OCI-LY7 (cell line): ENCODE measurements around the gene CHPF2. TPM values are rescaled to one million over a fixed set of nuclear protein-coding genes. Genes with fewer than 3 reads are reported as not detected.

ENCODE experiments used
- BruUV-seq: library from RNA; stranded (reverse); fragments of 400-500 nt; replicated peaks from 2 replicates; lab custom pipeline; 2021; lab: Mats Ljungman, UMichigan
- CTCF ChIA-PET: fragments of 300-600 bp; sonication (Branson Sonifier 250); formaldehyde crosslinking; loops from one replicate; lab custom pipeline; 2022; ENCODE audit warnings: antibody characterized with exemption; ENCODE audit not compliant: unreplicated experiment; lab: Charles Lee
- POLR2A ChIA-PET: fragments of 300-600 bp; sonication (Branson Sonifier 250); formaldehyde crosslinking; loops from one replicate; lab custom pipeline; 2022; ENCODE audit warnings: antibody characterized with exemption; lab: Charles Lee
- DNase-seq: peaks from one replicate; pipeline ENCODE4 v3.0.0-alpha.2; 2015; ENCODE audit warnings: low spot score
- H2AFZ ChIP-seq: fragments of 200-600 bp; sonication (generic), shearing (Covaris generic); 2 replicates; pipeline ENCODE4 v1.6.1; 2014; ENCODE audit warnings: mild to moderate bottlenecking, antibody characterized with exemption, low read length, moderate library complexity
- H3K27ac ChIP-seq: fragments of 200-600 bp; sonication (generic); 2 replicates; pipeline ENCODE4 v1.5.1; 2014; ENCODE audit warnings: mixed run types, low read depth, mild to moderate bottlenecking, moderate library complexity, low read length, inconsistent platforms; ENCODE audit not compliant: poor library complexity, severe bottlenecking
- H3K36me3 ChIP-seq: fragments of 200-600 bp; sonication (generic); 2 replicates; pipeline ENCODE4 v1.6.1; 2014; ENCODE audit warnings: mild to moderate bottlenecking, antibody characterized with exemption, low read length, moderate library complexity, mixed read lengths; ENCODE audit not compliant: insufficient read depth
- H3K4me1 ChIP-seq: fragments of 200-600 bp; sonication (generic); 2 replicates; pipeline ENCODE4 v1.5.1; 2014; ENCODE audit warnings: mild to moderate bottlenecking, low read length; ENCODE audit not compliant: insufficient read depth, poor library complexity, severe bottlenecking
- H3K4me2 ChIP-seq: fragments of 200-600 bp; sonication (generic); 2 replicates; pipeline ENCODE4 v1.6.1; 2014; ENCODE audit warnings: mild to moderate bottlenecking, low read length
- H3K4me3 ChIP-seq: fragments of 200-600 bp; sonication (generic); 2 replicates; pipeline ENCODE4 v1.5.1; 2014; ENCODE audit warnings: mild to moderate bottlenecking, low read depth, low read length; ENCODE audit not compliant: poor library complexity, severe bottlenecking
- H3K79me2 ChIP-seq: fragments of 200-600 bp; sonication (generic); 2 replicates; pipeline ENCODE4 v1.6.1; 2016; ENCODE audit warnings: low read depth, mild to moderate bottlenecking, low read length, moderate library complexity, mixed read lengths; ENCODE audit not compliant: insufficient read depth
- H3K9me2 ChIP-seq: fragments of 200-600 bp; sonication (generic); 2 replicates; pipeline ENCODE4 v1.6.1; 2016; ENCODE audit warnings: mild to moderate bottlenecking, low read length, mixed read lengths; ENCODE audit not compliant: insufficient read depth
- H3K9me3 ChIP-seq: fragments of 200-600 bp; sonication (generic); 2 replicates; pipeline ENCODE4 v1.6.1; 2014; ENCODE audit warnings: mild to moderate bottlenecking, mixed run types, low read length, mixed read lengths
- H4K20me1 ChIP-seq: fragments of 200-600 bp; sonication (generic); 2 replicates; pipeline ENCODE4 v1.6.1; 2014; ENCODE audit warnings: mild to moderate bottlenecking, antibody characterized with exemption, low read length, moderate library complexity, mixed read lengths; ENCODE audit not compliant: insufficient read depth
- EZH2phosphoT487 ChIP-seq: fragments of 200-600 bp; sonication (generic); IDR thresholded peaks from 2 replicates; pipeline ENCODE4 v1.6.1; 2018; ENCODE audit warnings: low read depth, borderline replicate concordance, mild to moderate bottlenecking, mixed run types, antibody characterized with exemption, low read length, moderate library complexity, mixed read lengths
- intact Hi-C: fragments of 100-400 bp; cut with micrococcal nuclease; formaldehyde crosslinking; loops from one replicate; pipeline ENCODE4 v1.10.0; 2022; ENCODE audit not compliant: unreplicated experiment
- total RNA-seq, 2 experiments: library from RNA; depleted of rRNA in 1 of 2; stranded (reverse); fragments of >200 nt in 1 of 2; shearing (Covaris generic) in 1 of 2; gene quantifications; 2 replicates each; pipeline ENCODE4 v1.2.3, GENCODE V29; 2014 to 2022
- TF ChIP-seq, protein P1 (sequence below): fragments of 200-600 bp; sonication (generic); conservative IDR thresholded peaks from 2 replicates; pipeline ENCODE4 v1.5.1; 2014; ENCODE audit warnings: mild to moderate bottlenecking, antibody characterized with exemption, low read length, moderate library complexity, mixed read lengths

CHPF2 gene
- total RNA-seq, 2 experiments from 2014 or later: 27.0 to 29.8 TPM

DNA sequence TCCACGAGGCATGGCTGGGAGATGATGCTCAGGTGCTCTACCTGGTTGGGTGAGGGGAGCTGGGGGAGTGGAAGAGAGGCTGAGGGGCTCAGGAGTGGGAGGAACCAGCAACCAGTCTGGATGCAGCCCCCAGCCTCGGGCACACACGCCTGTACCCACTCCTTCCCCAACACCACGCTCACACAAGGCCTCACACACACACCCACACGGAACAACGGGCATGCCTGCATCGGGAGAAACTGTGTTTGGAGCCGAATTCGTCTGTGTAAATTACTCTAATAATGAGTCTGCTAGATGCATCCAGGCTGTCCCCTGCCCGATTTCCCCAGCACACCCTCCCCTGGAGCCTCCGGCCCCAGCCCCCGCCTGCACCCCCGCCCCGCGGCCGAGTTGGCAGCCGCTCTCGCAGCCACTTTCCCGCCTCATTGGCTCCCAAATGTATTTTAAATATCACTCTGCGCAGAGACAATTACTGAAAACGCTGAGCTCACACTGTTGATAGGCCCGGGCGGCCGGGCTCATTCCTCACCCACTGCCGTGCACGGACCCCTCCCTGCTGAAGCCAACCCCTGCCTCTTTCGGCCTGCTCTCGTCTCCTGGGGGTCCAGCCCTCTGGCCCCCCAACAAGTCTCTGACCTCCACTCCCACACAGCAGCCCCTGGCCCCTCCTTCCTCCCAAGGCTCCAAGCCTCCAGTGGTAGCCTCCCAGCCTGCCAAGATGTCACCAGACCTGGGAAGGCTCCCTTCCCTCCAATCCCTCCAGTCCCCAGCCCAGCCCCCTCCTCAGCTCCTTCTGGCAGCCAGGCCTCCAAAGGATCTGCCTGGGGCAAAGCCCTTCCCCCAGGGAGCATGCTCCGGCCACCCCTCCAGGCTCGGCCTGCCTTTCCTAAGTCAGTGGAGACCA lies 33.1 kb upstream of the CHPF2 start:
- H3K79me2 ChIP-seq: no peaks in the 10 kb centered on the region
- H3K36me3 ChIP-seq: no peaks in the 10 kb centered on the region
- H3K4me2 ChIP-seq: no peak overlapping the region
- H3K4me1 ChIP-seq: no peaks in the 10 kb centered on the region
- TF ChIP-seq EZH2phosphoT487: no peak
- TF ChIP-seq, protein P1, sequence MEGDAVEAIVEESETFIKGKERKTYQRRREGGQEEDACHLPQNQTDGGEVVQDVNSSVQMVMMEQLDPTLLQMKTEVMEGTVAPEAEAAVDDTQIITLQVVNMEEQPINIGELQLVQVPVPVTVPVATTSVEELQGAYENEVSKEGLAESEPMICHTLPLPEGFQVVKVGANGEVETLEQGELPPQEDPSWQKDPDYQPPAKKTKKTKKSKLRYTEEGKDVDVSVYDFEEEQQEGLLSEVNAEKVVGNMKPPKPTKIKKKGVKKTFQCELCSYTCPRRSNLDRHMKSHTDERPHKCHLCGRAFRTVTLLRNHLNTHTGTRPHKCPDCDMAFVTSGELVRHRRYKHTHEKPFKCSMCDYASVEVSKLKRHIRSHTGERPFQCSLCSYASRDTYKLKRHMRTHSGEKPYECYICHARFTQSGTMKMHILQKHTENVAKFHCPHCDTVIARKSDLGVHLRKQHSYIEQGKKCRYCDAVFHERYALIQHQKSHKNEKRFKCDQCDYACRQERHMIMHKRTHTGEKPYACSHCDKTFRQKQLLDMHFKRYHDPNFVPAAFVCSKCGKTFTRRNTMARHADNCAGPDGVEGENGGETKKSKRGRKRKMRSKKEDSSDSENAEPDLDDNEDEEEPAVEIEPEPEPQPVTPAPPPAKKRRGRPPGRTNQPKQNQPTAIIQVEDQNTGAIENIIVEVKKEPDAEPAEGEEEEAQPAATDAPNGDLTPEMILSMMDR: no peak
- CTCF ChIA-PET: interaction anchor here (0.5 kb wide), 1 partner anchor 20 kb away, joined by 3 read pairs; no protein-coding TSS in a partner anchor
- no TSS peak for BruUV-seq
- no peaks in the 10 kb centered on the region for H3K9me2 ChIP-seq
- POLR2A ChIA-PET: no interaction called here
- intact Hi-C loops: no loop called here
- no peaks in the 10 kb centered on the region for H4K20me1 ChIP-seq
- no peaks in the 10 kb centered on the region for H3K9me3 ChIP-seq
- no peak for DNase-seq
- no peak overlapping the region for H3K27ac ChIP-seq
- H2AFZ ChIP-seq: no peak overlapping the region
- H3K4me3 ChIP-seq: no peak overlapping the region

DNA sequence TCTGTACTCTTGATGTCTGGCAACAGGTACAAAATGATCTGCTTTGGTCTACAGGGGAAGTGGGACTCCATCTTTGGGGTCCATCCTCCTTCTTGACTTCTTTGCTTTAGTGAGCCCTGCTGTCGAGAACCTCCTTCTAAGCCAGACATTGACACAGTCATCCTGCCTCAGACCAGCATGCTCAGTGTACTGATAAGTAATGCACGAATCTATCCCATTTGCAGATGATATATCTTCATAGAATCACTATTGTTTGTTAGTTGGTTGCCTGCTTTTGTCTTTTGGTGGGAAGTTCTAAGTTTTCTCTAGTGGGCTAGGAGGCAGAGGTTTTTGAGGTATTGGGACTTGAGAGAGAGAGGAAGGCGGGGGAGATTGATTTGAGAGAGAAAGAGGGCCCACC lies 30.9 kb upstream of the CHPF2 start:
- H4K20me1 ChIP-seq: no peaks in the 10 kb centered on the region
- no peaks in the 10 kb centered on the region for H3K9me3 ChIP-seq
- ChIA-PET POLR2A (no interaction called here), CTCF (no interaction called here)
- H3K4me2 ChIP-seq: no peak overlapping the region
- H3K9me2 ChIP-seq: no peaks in the 10 kb centered on the region
- no peaks in the 10 kb centered on the region for H3K4me1 ChIP-seq
- no peak for DNase-seq
- intact Hi-C loops: no loop called here
- H2AFZ ChIP-seq: no peak overlapping the region
- no TSS peak for BruUV-seq
- H3K79me2 ChIP-seq: no peaks in the 10 kb centered on the region
- TF ChIP-seq, protein P1: no peak
- no peak for TF ChIP-seq EZH2phosphoT487
- no peaks in the 10 kb centered on the region for H3K36me3 ChIP-seq
- no peak overlapping the region for H3K4me3 ChIP-seq
- H3K27ac ChIP-seq: no peak overlapping the region

DNA sequence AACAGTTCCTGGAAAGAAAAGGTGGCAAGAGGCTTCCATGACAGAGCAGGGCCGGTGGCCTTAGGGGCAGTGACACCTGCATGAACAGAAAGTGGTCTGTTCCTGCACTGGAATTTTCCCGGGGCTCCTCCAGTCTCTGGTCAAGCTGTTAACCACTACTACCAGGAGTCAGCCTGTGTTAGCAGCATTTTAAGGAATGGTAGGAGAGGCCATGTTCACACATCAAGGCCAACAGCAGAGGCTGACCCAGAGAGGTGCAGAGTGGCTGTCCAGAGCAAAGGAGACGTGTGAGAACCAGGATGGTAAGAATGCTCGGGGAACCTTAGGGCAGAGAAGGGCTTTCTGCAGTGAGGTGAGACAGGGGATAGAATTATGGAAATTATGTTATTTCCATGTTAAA lies 30.5 kb upstream of the CHPF2 start:
- no peak for DNase-seq
- no peak overlapping the region for H3K27ac ChIP-seq
- ChIA-PET POLR2A (no interaction called here), CTCF (no interaction called here)
- BruUV-seq: no TSS peak
- no peak for TF ChIP-seq EZH2phosphoT487
- TF ChIP-seq, protein P1: no peak
- H3K79me2 ChIP-seq: no peaks in the 10 kb centered on the region
- H3K9me3 ChIP-seq: no peaks in the 10 kb centered on the region
- no peak overlapping the region for H3K4me2 ChIP-seq
- H4K20me1 ChIP-seq: no peaks in the 10 kb centered on the region
- H3K9me2 ChIP-seq: no peaks in the 10 kb centered on the region
- H3K4me3 ChIP-seq: no peak overlapping the region
- intact Hi-C loops: no loop called here
- no peaks in the 10 kb centered on the region for H3K4me1 ChIP-seq
- H2AFZ ChIP-seq: no peak overlapping the region
- H3K36me3 ChIP-seq: no peaks in the 10 kb centered on the region
